ENCODE measurements around the gene C11orf21.

The C11orf21 gene

DNA sequence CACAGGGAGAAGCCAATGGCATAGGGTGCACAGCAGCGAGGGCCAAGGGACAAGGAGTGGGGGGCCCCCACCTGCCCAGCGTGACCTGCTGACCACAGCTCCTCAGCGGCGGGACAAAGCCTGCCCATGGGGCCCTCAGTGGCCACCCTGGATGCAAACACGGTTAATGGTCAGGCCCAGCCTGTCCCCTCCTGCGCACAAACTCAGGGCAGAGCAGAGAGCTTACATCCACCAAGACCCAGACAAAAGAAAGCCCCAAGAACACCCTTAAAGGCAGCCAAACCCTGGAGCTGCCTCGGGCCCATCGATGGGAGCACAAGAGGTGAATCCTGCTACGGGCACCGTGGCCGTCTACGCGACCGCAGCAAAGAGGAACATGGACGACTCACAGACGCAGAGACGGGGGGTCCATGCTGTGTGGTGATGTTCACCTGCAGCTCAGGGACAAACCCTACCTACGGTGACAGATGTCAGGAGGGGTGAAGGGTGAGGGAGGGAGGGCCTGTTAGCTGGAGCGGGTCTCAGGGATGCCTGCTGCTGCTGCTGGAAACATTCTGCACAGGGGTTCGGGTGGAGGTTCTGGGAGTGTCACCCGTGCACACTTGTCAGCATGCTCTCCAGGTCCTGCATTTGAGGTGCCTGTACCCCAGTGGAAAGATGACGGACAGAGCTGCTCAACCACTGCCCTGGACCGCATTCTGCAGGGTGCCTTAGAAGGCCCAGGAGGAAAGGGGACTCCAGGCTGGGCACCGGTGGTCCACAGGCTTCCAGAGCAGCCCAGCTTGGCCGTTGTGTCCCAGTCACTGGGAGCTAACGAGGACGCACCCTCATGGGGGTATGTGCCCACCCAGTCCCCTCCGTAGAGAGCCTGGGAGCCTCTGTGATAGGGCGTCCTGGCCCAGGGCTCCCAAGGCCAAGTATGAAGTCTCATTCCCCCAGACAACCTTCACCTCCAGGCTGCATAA lies 42.9 kb downstream of the C11orf21 start:
- no peak for DNase-seq

GRCh38 chr11:2256951-2257700 lies 44.6 kb downstream of the C11orf21 start:
- no peak for DNase-seq

- DNase-seq = no peak
Observed at GRCh38 chr11:2256293-2256913, 45.3 kb downstream of the C11orf21 start.

DNA sequence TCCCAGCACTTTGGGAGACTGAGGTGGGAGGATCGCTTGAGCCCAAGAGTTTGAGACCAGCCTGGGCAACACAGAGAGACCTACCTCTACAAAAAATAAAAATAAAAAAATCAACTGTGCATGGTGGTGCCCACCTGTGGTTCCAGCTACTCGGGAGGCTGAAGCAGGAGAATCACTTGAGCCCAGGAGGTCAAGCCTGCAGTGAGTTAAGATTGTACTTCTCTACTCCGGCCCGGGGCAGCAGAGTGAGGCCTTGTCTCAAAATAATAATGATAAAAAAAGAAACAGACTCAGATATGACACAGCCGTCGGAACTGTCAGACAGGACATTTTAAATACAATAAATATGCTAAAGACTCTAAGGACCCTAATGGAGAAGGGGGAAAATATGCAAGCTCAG lies 49.7 kb downstream of the C11orf21 start:
- DNase-seq = no peak

GRCh38 chr11:2251138-2251537 lies 50.6 kb downstream of the C11orf21 start:
- no peak for DNase-seq

GRCh38 chr11:2250485-2250884 lies 51.2 kb downstream of the C11orf21 start:
- no peak for DNase-seq

GRCh38 chr11:2250041-2250440 lies 51.7 kb downstream of the C11orf21 start:
- DNase-seq = no peak

- DNase-seq = no peak
Observed at GRCh38 chr11:2249189-2249916, 52.4 kb downstream of the C11orf21 start.

- no peak for DNase-seq
Observed at GRCh38 chr11:2248762-2249161, 53.0 kb downstream of the C11orf21 start.

DNA sequence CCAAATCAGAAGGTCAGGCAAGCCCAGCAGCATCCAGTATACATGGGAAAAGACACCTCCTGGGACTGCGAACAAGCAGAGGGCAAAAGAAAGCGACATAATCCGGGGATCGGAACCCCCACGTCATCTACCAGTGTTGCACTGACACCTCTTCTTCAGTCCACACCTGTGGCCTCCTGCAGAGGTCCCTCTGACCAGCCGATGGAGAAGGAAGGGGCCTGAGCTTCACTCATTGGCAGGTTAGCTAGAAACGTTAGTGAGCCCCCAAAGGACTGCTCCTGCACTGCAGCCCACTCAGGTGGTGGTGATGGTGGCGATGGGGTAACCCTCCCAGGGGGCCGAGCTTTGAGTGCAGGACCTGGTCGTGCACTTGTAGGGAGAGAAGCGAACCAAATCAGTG lies 53.5 kb downstream of the C11orf21 start:
- DNase-seq = no peak

- no peak for DNase-seq
Observed at GRCh38 chr11:2247496-2247895, 54.2 kb downstream of the C11orf21 start.

Measured in activated naive CD4-positive, alpha-beta T cell treated with Interleukin-2 at 50 U/mL for 16 hours (primary cell).